Endodermal cell (in vitro differentiated cells): ENCODE results near the gene CSTPP1. TPM values are rescaled to one million over a fixed set of nuclear protein-coding genes. Genes with fewer than 3 reads are reported as not detected.
A peak's percentile ranks its signal among the peaks of the same experiment; 100 is the strongest.

ENCODE experiments used
- DNase-seq: peaks from one replicate; pipeline ENCODE4 v3.0.0-alpha.2; 2017
- H3K27ac ChIP-seq: 2 replicates; pipeline ENCODE4 v1.5.1; 2013; ENCODE audit warnings: mild to moderate bottlenecking, low read depth, low read length, moderate library complexity
- H3K27me3 ChIP-seq: 2 replicates; pipeline ENCODE4 v1.6.1; 2013; ENCODE audit warnings: mild to moderate bottlenecking, low read length, moderate library complexity; ENCODE audit not compliant: insufficient read depth, control insufficient read depth, poor library complexity, severe bottlenecking
- H3K36me3 ChIP-seq: 2 replicates; pipeline ENCODE4 v1.7.0; 2013; ENCODE audit warnings: mild to moderate bottlenecking, low read length, moderate library complexity; ENCODE audit not compliant: control insufficient read depth, insufficient read depth
- H3K4me1 ChIP-seq: one replicate; pipeline ENCODE4 v1.7.0; 2013; ENCODE audit warnings: low read length; ENCODE audit not compliant: control insufficient read depth, insufficient read depth
- H3K4me3 ChIP-seq: 2 replicates; pipeline ENCODE4 v1.5.1; 2013; ENCODE audit warnings: mild to moderate bottlenecking, low read length, moderate library complexity
- H3K9ac ChIP-seq: 2 replicates; pipeline ENCODE4 v1.6.1; 2013; ENCODE audit warnings: mild to moderate bottlenecking, low read length, moderate library complexity; ENCODE audit not compliant: poor library complexity, severe bottlenecking; ENCODE audit errors: extremely low read depth
- H3K9me3 ChIP-seq: 2 replicates; pipeline ENCODE4 v1.6.1; 2013; ENCODE audit warnings: mild to moderate bottlenecking, low read length, moderate library complexity; ENCODE audit not compliant: control insufficient read depth
- H3K27ac Mint-ChIP-seq: 2 replicates; pipeline ENCODE4 v1.8.0; 2020; ENCODE audit warnings: mixed read lengths
- H3K27me3 Mint-ChIP-seq: 2 replicates; pipeline ENCODE4 v1.8.0; 2021; ENCODE audit warnings: mild to moderate bottlenecking, mixed read lengths; ENCODE audit not compliant: insufficient read depth
- H3K36me3 Mint-ChIP-seq: 2 replicates; pipeline ENCODE4 v1.8.0; 2020; ENCODE audit warnings: low read depth, mixed read lengths
- H3K4me1 Mint-ChIP-seq: 2 replicates; pipeline ENCODE4 v1.8.0; 2020; ENCODE audit warnings: mixed read lengths
- H3K4me3 Mint-ChIP-seq: 2 replicates; pipeline ENCODE4 v1.8.0; 2020; ENCODE audit warnings: mild to moderate bottlenecking, moderate library complexity, mixed read lengths
- H3K9me3 Mint-ChIP-seq: 2 replicates; pipeline ENCODE4 v1.8.0; 2020; ENCODE audit warnings: mild to moderate bottlenecking, mixed read lengths
- WGBS, 2 experiments: methylation state at CpG; one replicate each; pipeline versions ENCODE4 v1.1.5 to v1.1.7; 2013; ENCODE audit warnings: missing lambda C conversion rate in 2 of 2, mixed read lengths in 1 of 2; ENCODE audit not compliant: insufficient coverage in 1 of 2, insufficient read length in 1 of 2; 5-methylcytosine and 5-hydroxymethylcytosine counted together
- total RNA-seq, 2 donors: library from RNA; stranded (reverse); fragmentation: NEBNext Ultra II Directional in 1 of 2; extraction: Animal tissue kit (Norgen Biotek cat#: 25700) in 1 of 2; gene quantifications; 2 replicates in 1 of 2; 3 replicates in 1 of 2; pipeline ENCODE4 v1.2.1, GENCODE V29; 2021
- TF ChIP-seq, protein P1 (sequence below): fragments of 200-600 bp; sonication (generic); conservative IDR thresholded peaks from 2 replicates; pipeline ENCODE4 v1.5.0; 2021; ENCODE audit warnings: antibody characterized with exemption, mild to moderate bottlenecking

The CSTPP1 gene
- total RNA-seq, 2 donors from 2014 or later, result 46.7 to 57.6 TPM

DNA sequence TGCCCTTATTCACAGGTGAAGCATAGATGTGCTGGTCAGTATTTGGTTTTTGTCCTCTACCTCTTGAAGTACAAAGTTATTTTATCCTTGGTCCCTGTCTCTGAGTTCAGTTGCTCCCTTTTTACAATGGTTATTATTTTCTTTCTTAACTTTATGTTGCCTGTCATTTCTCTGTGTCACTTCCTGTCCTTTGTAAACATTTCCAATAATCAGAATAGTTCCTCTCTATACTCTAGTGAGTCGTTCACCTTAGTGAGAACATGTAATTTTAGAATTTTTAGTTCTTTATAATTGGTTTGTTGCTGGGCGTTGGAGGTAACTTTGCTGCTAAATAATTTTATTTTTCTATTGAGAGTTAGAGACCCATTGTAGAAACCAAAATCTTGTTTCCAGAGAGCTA lies 16.0 kb downstream of the CSTPP1 start:
- peaks cover 38% of the 10 kb centered on the region for H3K4me1 Mint-ChIP-seq
- no peak overlapping the region for H3K27ac Mint-ChIP-seq
- no peak overlapping the region for H3K27ac ChIP-seq
- TF ChIP-seq, protein P1, sequence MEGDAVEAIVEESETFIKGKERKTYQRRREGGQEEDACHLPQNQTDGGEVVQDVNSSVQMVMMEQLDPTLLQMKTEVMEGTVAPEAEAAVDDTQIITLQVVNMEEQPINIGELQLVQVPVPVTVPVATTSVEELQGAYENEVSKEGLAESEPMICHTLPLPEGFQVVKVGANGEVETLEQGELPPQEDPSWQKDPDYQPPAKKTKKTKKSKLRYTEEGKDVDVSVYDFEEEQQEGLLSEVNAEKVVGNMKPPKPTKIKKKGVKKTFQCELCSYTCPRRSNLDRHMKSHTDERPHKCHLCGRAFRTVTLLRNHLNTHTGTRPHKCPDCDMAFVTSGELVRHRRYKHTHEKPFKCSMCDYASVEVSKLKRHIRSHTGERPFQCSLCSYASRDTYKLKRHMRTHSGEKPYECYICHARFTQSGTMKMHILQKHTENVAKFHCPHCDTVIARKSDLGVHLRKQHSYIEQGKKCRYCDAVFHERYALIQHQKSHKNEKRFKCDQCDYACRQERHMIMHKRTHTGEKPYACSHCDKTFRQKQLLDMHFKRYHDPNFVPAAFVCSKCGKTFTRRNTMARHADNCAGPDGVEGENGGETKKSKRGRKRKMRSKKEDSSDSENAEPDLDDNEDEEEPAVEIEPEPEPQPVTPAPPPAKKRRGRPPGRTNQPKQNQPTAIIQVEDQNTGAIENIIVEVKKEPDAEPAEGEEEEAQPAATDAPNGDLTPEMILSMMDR, result no peak
- H3K36me3 ChIP-seq, result peaks cover 3% of the 10 kb centered on the region
- no peaks in the 10 kb centered on the region for H3K9me3 Mint-ChIP-seq
- peaks cover 18% of the 10 kb centered on the region for H3K36me3 Mint-ChIP-seq
- no peak for DNase-seq
- H3K4me3 ChIP-seq, result no peak overlapping the region
- H3K9me3 ChIP-seq, result no peaks in the 10 kb centered on the region
- peaks cover 7% of the 10 kb centered on the region for H3K27me3 Mint-ChIP-seq
- no peak overlapping the region for H3K9ac ChIP-seq
- H3K4me3 Mint-ChIP-seq, result no peak overlapping the region
- 91% methylated on average over 2 of the region's 2 CpGs; no CpG with 5 or more reads in 1 of the 2 experiments for whole genome bisulfite sequencing, 2 experiments
- peaks cover 14% of the 10 kb centered on the region for H3K4me1 ChIP-seq
- H3K27me3 ChIP-seq, result peaks cover 17% of the 10 kb centered on the region

DNA sequence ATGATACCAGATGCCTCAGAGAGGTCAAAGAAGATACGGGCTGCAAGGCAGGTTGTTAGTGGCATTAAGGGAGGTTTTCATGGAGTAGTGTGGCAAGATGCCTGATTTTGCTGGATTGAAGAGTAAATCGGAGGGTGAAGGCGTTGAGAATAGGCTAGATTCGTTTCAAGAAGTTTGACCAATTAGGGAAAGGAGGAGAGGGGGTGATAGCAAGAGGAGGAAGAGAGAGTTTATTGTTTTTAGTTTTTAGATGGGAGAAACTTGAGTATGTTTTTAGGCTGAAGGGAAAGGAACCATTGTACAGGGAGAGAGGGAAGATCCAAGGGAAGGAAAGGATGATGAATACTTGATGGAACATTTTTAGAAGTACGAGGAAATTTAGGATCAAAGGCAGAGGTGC lies 16.5 kb downstream of the CSTPP1 start:
- Histone ChIP-seq H3K4me3 (no peak overlapping the region), H3K27ac (no peak overlapping the region), H3K36me3 (peaks cover 3% of the 10 kb centered on the region), H3K9ac (no peak overlapping the region), H3K27me3 (peaks cover 17% of the 10 kb centered on the region), H3K9me3 (no peaks in the 10 kb centered on the region), H3K4me1 (peaks cover 9% of the 10 kb centered on the region)
- TF ChIP-seq, protein P1, result no peak
- Mint-ChIP-seq H3K27me3 (peaks cover 7% of the 10 kb centered on the region), H3K27ac (peak overlapping the region; percentile 1), H3K4me3 (no peak overlapping the region), H3K4me1 (peaks cover 32% of the 10 kb centered on the region), H3K36me3 (peaks cover 21% of the 10 kb centered on the region), H3K9me3 (no peaks in the 10 kb centered on the region)
- DNase-seq, result no peak
- whole genome bisulfite sequencing, 2 experiments, result 92 to 94% methylated on average over 4 to 5 of the region's 5 CpGs

DNA sequence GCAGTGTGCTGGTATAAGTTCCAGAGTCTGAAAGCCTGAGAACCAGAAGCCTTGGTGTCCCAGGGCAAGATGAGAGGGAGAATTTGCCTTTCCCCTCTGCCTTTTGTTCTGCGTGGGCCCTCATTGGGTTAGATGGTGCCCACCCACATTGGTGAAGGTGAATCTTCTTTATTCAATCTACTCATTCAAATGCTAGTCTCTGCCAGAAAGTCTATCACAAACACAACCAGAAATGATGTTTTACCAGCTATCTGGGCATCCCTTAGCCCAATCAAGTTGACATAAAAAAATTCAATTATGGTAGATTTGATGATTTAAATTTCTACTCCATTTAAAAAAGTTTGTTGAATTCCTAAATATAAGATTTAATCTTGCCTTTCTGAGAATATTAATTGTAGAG lies 22.2 kb downstream of the CSTPP1 start:
- Mint-ChIP-seq H3K36me3 (peaks cover 52% of the 10 kb centered on the region), H3K27ac (no peak overlapping the region), H3K9me3 (peaks cover 23% of the 10 kb centered on the region), H3K4me1 (peaks cover 2% of the 10 kb centered on the region), H3K27me3 (no peaks in the 10 kb centered on the region), H3K4me3 (no peak overlapping the region)
- Histone ChIP-seq H3K4me3 (no peak overlapping the region), H3K4me1 (no peaks in the 10 kb centered on the region), H3K36me3 (peaks cover 10% of the 10 kb centered on the region), H3K9me3 (peaks cover 23% of the 10 kb centered on the region), H3K27me3 (no peaks in the 10 kb centered on the region), H3K27ac (no peak overlapping the region), H3K9ac (no peak overlapping the region)
- WGBS, 2 experiments, result 100% methylated on average over 1 of the region's 1 CpG; no CpG with 5 or more reads in 1 of the 2 experiments
- TF ChIP-seq, protein P1, result no peak
- no peak for DNase-seq
